HG03457 (cell line): Measurements from ENCODE around the gene GSG1.
"Not testable (repeated sequence)": the region's sequence is repeated elsewhere in the genome, so short reads cannot be mapped to it uniquely, and the experiment has no call there.

Experiments used
- ATAC-seq: cut with Tn5 transposase; IDR thresholded peaks from one replicate; pipeline ENCODE4 v1.9.1; 2021; ENCODE audit warnings: moderate number of reproducible peaks; ENCODE audit not compliant: unreplicated experiment

The GSG1 gene

DNA sequence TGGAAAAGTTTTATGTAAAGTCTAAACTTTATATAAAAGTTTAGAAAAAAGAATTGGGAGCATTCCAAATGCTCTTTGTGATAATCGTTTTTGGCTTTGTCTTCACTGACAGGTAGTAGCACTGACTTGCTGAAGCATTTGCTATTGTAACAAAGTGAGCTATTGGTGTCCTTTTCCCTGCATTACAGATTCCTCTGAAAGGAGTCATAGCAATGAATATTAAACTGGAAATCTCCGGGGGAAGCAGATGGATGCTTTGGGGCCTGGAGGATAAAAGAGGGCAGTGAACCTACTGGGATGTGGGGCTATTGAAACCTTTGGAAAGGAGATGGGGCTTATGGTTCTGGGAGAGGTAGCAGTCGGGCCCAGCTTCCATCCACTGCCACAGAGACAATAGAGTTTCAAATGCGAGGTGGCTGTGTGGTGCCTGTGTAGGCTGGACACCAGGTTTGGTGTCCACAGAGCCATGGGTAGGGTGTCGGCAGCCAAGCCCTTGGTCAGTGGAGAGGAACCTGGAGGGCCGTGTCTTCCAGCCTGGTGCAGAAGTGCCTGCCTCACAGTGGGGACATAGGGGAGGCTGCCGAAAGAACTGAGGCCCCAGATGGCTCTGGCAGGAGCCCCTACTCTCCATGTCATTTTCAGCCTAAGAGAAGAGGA, 10.1 kb downstream of the GSG1 start:
- ATAC-seq, result no peak

GRCh38 chr12:13091832-13092231, 11.6 kb downstream of the GSG1 start:
- ATAC-seq, result no peak

DNA sequence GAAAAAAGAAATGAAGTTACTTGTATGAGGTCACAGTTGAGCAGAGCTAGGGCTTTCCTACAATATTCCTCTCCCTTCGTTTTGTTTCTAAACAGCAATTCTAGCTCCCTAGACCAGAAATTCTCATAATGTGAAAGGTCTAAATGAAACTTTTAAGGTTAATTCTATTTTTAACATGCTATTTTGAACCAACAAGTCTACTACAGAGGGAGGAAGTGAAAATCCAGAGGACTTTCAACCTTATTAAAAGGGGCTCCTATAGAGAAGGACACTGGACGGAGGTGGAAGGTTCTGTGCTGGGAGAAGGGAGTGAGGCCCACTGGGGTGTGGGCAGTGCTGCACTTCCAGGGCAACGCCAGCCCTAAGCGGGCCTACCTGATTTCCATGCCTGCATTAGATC, 13.4 kb downstream of the GSG1 start:
- ATAC-seq, result no peak

DNA sequence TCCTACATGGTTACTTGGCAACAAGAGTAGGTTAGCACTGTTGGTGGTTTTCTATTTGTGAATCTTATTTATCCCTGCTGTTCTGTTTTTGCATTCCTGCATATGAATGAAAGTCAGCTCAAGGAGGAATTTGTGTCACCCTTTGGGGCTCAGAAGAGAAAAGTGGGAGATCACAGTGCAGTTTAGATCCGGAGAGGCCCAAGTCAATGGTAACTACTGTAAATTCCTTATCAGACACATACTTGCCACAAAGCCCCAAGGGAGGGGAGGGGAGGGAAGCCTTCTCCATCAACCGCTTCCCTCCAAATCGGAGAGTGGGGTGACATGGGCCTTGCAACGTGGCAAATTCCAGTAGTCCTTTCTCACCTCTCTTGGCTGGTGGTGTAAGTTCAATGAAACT, 15.0 kb downstream of the GSG1 start:
- no peak for ATAC-seq

- no peak for ATAC-seq
Observed at GRCh38 chr12:13087766-13088165, 15.7 kb downstream of the GSG1 start.

DNA sequence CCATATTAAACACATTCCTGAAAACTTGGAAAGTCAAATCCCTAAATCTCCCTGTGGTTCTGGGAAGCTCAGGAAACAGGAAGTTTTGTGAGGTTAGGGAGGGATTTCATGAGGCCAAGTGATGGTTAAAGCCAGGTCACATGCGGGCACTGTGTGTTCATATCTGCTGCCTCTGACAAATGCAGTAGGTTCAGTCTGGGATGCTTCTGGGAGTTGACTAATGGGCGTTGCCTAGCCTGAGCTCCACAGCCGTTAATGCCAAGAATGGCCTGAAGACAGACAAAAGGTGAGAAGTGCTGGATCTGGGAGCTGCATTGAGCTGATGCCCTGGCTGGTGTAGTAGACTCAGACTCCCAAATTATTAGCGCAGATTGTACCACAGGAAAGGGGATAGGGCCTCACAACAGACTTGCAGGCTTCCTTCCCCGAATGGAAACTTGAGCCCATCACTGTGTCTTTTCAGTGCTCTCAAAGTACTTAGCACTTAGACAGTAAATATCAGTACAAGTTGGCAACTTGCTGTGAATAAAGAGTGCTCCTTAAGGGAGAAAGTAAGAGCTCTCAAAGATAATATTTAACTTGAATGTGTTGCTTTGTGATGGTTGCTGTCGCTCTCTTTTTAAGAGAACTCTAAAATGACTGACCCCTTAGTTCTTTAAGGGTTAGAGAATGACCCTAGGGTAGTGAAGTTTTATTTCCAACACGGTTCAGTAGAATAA, 17.3 kb downstream of the GSG1 start:
- ATAC-seq, result no peak

DNA sequence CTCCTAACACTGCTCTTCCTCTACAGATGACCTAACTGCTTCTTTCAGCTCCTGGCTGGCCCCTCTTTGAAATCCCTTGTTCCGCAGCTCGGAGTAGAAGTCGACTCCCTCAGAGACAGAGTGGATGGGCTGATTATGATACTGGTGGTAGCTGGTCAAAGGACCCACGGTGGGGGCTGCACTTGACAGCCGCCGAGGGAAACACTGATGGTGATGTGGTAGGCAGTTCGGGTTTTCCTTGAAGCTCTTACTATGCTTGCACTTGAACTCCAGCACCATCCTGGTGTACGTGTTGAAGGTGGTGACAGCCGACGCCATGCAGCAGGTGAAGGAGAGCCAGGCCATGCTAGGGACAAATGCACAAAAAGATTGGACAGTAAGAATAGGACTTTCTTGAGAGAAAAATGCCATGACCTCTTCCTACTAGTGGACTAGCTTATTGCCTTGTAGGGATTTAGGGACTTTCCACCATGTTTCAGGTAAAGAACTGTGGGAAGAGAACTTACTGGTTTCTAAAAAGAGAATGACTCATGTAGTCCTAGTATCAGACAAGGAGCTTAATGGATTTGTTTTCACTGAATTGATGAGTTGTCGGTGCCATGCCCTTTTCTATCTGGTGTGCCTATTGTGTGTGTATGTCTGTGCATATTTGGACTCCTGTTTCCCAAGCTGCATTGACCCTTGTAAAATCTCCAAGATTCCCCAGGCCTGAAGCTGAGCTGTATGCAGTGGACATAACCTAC, 18.4 kb downstream of the GSG1 start:
- no peak for ATAC-seq

GRCh38 chr12:13083638-13084037, 19.8 kb downstream of the GSG1 start:
- ATAC-seq, result not testable (repeated sequence)

DNA sequence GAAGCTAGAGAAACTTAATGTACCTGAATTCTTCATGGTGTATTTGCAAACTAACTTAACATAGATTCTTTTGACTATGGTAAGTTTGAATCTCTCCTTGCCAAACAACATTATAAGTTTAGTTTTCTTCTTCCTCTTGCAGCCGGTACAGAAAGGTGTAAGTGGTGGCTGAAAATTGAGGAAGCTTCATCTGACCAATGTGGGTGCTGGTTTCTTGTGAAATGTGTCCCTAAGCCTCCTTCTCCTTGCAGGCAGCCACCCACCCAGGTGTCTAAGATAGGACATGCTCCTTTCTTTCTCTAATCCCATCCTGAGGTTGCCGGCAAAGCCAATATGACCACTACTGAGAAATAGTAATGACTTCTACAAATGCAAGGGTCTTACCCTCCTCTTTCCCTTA, 20.6 kb downstream of the GSG1 start:
- no peak for ATAC-seq

DNA sequence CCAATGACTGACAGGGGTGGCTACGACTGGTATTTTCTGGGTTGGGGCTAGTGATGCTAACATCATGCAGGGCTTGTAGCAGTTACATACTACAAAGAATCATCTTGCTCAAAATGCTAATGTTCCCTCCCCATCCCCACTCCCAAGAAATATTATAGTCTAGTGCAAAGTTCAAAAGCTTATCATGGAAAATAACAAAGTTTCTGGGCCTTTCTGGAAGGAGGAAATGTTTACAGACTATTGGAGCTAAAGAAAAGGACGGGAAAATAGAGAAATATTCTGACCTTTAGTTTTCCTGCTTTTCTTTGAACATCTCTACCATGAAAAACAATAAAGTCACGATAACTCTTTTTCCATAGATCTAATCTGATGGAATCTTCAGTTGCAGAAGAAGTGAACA, 23.2 kb downstream of the GSG1 start:
- ATAC-seq, result no peak

- no peak for ATAC-seq
Observed at GRCh38 chr12:13079440-13079906, 24.0 kb downstream of the GSG1 start.

DNA sequence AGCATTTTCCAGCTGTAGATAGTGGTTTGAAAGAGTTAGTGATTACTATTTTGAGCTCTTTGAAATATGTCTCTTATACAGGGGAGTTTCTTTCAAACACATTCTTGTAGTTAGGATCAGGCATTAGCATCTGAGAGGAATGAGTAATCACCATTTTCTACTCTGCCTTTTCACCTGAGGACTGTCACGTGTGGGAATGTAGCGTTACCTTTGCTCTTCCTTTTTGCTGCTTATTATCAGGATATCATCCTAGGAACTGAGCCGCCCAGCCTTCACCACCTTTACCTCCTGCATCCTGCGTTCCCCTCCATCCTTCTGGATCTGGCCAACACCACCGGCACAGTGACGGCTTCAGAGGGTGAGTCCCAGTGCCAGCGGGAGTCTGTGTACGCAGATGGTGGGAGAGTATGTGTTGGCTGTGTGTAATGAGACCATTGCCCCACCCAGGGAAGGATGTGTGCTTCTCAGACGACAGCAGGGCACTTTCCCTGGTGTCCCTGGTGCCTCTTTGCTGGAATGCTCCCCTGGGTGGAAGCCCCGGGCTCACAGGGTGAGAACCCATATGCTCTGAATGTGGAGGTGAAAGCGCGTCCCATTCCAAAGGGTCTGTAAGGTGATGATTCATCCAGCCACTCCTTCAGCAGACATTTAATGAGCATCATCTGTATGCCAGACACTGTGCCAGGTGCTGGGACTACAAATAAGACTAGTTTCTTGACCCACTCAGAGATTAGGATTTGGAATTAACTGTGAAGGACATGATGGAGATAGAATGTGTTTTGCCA, 27.5 kb downstream of the GSG1 start:
- no peak for ATAC-seq

- no peak for ATAC-seq
Observed at GRCh38 chr12:13075118-13075480, 28.4 kb downstream of the GSG1 start.

GRCh38 chr12:13074396-13075117, 28.9 kb downstream of the GSG1 start:
- no peak for ATAC-seq

DNA sequence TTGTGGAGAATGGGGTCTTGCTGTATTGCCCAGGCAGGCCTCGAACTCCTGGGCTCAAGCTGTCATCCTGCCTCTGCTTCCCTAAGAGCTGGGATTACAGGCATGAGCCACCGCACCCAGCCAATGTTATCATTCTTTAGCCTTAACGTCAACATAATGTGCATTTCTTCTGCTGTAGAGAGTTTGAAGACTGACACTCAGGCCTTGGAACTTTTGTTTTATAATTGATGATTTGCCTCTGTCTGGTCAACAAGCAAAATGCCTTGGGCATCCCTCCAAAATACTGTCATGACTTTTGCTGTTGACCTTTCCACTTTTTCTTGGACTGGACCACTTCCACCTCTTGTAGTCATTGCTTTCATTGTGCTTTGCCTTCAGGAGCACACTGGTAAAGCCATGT, 30.3 kb downstream of the GSG1 start:
- no peak for ATAC-seq

- ATAC-seq, result no peak
Observed at GRCh38 chr12:13071305-13072280, 31.9 kb downstream of the GSG1 start.

GRCh38 chr12:13069380-13069779, 34.1 kb downstream of the GSG1 start:
- no peak for ATAC-seq

DNA sequence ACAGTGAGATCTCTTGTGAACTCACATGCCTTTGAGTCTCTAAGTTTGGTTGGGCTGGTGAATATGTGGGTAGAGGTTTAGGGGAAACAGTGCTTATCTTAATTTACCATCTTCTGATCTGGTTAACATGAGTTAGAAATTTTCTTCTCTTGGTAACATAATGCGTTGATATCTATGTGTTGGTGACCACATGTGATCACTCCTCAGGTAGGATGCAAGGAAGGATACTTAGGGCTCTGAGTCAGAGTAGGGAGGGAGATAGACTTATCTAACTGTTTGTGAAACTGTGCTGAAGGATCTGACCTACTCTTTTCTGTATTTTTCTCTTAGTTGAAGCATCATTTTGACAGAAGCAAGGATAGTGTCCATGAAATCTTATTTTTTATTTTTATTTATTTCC, 36.1 kb downstream of the GSG1 start:
- ATAC-seq, result no peak

GRCh38 chr12:13066459-13066858, 37.0 kb downstream of the GSG1 start:
- ATAC-seq, result no peak
